GM23248 (cell line): Measurements from ENCODE around the gene TBX6. TPM values are rescaled to one million over a fixed set of nuclear protein-coding genes. Genes with fewer than 3 reads are reported as not detected.

Source experiments
- DNase-seq: peaks from one replicate; pipeline ENCODE4 v3.0.0-alpha.2; 2015
- H2AFZ ChIP-seq: fragments of 200-600 bp; sonication (generic); 2 replicates; pipeline ENCODE4 v1.6.1; 2016; ENCODE audit warnings: antibody characterized with exemption
- H3F3A ChIP-seq: fragments of 200-600 bp; sonication (generic); 2 replicates; pipeline ENCODE4 v1.6.1; 2016; ENCODE audit warnings: mild to moderate bottlenecking, antibody characterized with exemption, mixed run types; ENCODE audit not compliant: insufficient read depth
- H3K27ac ChIP-seq: fragments of 200-600 bp; sonication (generic); 2 replicates; pipeline ENCODE4 v1.5.1; 2016; ENCODE audit warnings: mild to moderate bottlenecking
- H3K27me3 ChIP-seq: fragments of 200-600 bp; sonication (generic); replicated peaks from 2 replicates; pipeline ENCODE4 v1.6.1; 2016; ENCODE audit warnings: mild to moderate bottlenecking; ENCODE audit not compliant: insufficient read depth
- H3K36me3 ChIP-seq: fragments of 200-600 bp; sonication (generic); 2 replicates; pipeline ENCODE4 v1.6.1; 2016; ENCODE audit warnings: low read depth, mild to moderate bottlenecking
- H3K4me1 ChIP-seq: fragments of 200-600 bp; sonication (generic); 2 replicates; pipeline ENCODE4 v1.6.1; 2016; ENCODE audit warnings: mild to moderate bottlenecking; ENCODE audit not compliant: insufficient read depth
- H3K4me2 ChIP-seq: fragments of 200-600 bp; sonication (generic); one replicate; pipeline ENCODE4 v1.6.1; 2016; ENCODE audit warnings: mild to moderate bottlenecking; ENCODE audit not compliant: unreplicated experiment
- H3K4me3 ChIP-seq: fragments of 200-600 bp; sonication (generic); 2 replicates; pipeline ENCODE4 v1.5.1; 2016; ENCODE audit warnings: mild to moderate bottlenecking
- H3K79me2 ChIP-seq: fragments of 200-600 bp; sonication (generic); 2 replicates; pipeline ENCODE4 v1.6.1; 2016; ENCODE audit warnings: mild to moderate bottlenecking; ENCODE audit not compliant: insufficient read depth
- H3K9ac ChIP-seq: fragments of 200-600 bp; sonication (generic); 2 replicates; pipeline ENCODE4 v1.6.1; 2016; ENCODE audit warnings: mild to moderate bottlenecking
- H3K9me2 ChIP-seq: fragments of 200-600 bp; sonication (generic); 2 replicates; pipeline ENCODE4 v1.6.1; 2016; ENCODE audit warnings: mixed run types, mild to moderate bottlenecking, moderate library complexity; ENCODE audit not compliant: insufficient read depth
- H3K9me3 ChIP-seq: fragments of 200-600 bp; sonication (generic); one replicate; pipeline ENCODE4 v1.6.1; 2017; ENCODE audit warnings: low read depth
- H4K20me1 ChIP-seq: fragments of 200-600 bp; sonication (generic); 2 replicates; pipeline ENCODE4 v1.6.0; 2016; ENCODE audit not compliant: insufficient read depth
- EZH2 ChIP-seq: fragments of 200-600 bp; sonication (generic); IDR thresholded peaks from 2 replicates; pipeline ENCODE4 v1.6.1; 2018; ENCODE audit warnings: antibody characterized with exemption, mild to moderate bottlenecking; ENCODE audit not compliant: insufficient read depth, poor library complexity, severe bottlenecking
- EZH2phosphoT487 ChIP-seq: fragments of 200-600 bp; sonication (generic); IDR thresholded peaks from 2 replicates; pipeline ENCODE4 v1.6.1; 2018; ENCODE audit warnings: antibody characterized with exemption, moderate library complexity, mild to moderate bottlenecking, low read depth; ENCODE audit not compliant: insufficient read depth
- WGBS, 2 experiments: methylation state at CpG; one replicate each; pipeline ENCODE4 v1.1.6; 2015 to 2017; ENCODE audit warnings: low lambda C conversion rate in 2 of 2, low coverage in 1 of 2; ENCODE audit errors: missing lambda C conversion rate in 2 of 2; 5-methylcytosine and 5-hydroxymethylcytosine counted together
- in situ Hi-C: fragments of 300-500 bp; cut with MboI; formaldehyde crosslinking; loops from 2 replicates; pipeline ENCODE4 v1.15.0; 2020
- polyA plus RNA-seq: library from polyadenylated mRNA; unstranded; fragments of >200 nt; fragmentation: Nextera tagmentation; extraction: Ambion mirVana; gene quantifications from 2 replicates; pipeline ENCODE4 v1.2.1, GENCODE V29; 2016
- total RNA-seq: library from RNA; depleted of rRNA; stranded (reverse); fragments of >200 nt; shearing (Covaris generic); gene quantifications from 2 replicates; pipeline ENCODE4 v1.2.3, GENCODE V29; 2014

Gene TBX6
- total and polyA plus RNA-seq, 2 experiments from 2014 or later = 0.11 to 0.20 TPM

DNA sequence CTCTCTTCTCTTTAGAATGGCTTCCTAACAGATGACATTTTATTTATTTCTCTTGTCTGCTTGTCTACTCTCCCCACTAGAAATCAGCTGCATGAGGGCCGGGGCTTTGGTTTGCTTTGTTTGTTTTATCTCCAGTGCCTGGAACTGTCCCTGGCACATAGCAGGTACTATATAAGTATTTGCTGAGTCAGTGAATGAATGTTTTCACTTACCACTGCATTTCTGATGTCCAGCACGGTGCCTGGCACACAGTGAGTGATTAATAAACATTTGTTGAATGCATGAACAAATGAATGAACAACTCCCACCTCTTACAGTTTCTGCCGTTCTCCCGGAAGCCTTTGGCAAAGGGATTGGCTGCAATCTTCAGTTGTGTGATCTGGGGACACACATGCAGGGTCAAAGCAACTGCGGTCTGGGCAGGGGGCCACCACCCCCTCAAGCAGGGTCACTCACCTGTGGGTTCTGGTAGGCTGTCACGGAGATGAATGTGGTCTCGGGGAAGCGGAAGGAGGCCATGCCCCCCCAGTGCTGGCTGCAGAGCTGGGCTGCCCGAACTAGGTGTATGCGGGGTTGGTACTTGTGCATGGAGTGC, 3.4 kb downstream of the TBX6 start:
- in situ Hi-C loops = no loop called here
- Histone ChIP-seq H4K20me1 (no peaks in the 10 kb centered on the region), H3K79me2 (0 out of 2 replicates have a peak, but pooled peaks cover under 1% of the 10 kb centered on the region), H3K9me3 (no peaks in the 10 kb centered on the region), H3F3A (peaks cover 49% of the 10 kb centered on the region), H3K9ac (no peak overlapping the region), H3K4me3 (no peak overlapping the region), H2AFZ (no peak overlapping the region), H3K4me1 (peaks cover 18% of the 10 kb centered on the region), H3K4me2 (no peak overlapping the region), H3K36me3 (peaks cover 3% of the 10 kb centered on the region; the same call in 1 of the 2 replicates), H3K9me2 (no peaks in the 10 kb centered on the region), H3K27me3 (no peaks in the 10 kb centered on the region), H3K27ac (no peak overlapping the region)
- WGBS, 2 experiments = 70 to 78% methylated on average over 10 of the region's 10 CpGs
- TF ChIP-seq EZH2phosphoT487 (no peak), EZH2 (no peak)
- no peak for DNase-seq

DNA sequence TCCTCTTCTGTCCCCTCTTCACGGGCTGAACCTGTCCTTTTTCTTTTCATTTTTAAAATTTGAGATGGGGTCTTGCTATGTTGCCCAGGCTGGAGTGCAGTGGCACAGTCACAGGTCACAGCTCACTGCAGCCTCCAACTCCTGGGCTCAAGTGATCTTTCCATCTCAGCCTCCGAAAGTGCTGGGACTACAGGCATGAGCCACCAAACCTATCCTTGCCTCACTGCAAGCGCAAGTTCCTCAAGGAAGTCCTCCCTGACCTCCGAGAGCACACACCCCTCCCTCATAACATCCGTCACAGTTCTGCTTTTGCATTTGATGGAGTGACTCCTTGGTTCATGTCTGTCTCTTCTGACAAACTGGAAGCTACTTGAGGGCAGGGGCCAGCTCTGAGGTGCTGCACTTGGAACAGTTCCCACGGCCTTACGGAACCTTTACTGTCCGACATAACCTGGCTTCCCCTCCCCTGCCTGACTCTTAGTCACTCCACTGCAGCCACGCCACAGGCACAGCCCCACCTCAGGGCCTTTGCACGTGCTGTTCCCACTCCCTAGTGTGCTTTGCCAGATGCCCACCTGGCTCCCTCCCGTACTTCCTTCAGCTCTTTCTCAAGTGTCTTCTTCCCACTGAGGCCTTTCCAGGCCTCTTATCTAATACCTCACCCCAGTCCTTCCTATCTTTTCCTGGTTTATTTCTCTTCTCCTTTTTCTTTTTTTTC, 4.4 kb downstream of the TBX6 start:
- H3K4me3 ChIP-seq = no peak overlapping the region
- no peak for DNase-seq
- no peak for TF ChIP-seq EZH2
- TF ChIP-seq EZH2phosphoT487 = no peak
- peaks cover 40% of the 10 kb centered on the region for H3F3A ChIP-seq
- H4K20me1 ChIP-seq = no peaks in the 10 kb centered on the region
- no peak overlapping the region for H3K4me2 ChIP-seq
- no peaks in the 10 kb centered on the region for H3K9me3 ChIP-seq
- no peaks in the 10 kb centered on the region for H3K9me2 ChIP-seq
- no peak overlapping the region for H3K27ac ChIP-seq
- in situ Hi-C loops = no loop called here
- H3K79me2 ChIP-seq = peaks cover 10% of the 10 kb centered on the region
- no peak overlapping the region for H2AFZ ChIP-seq
- 83 to 86% methylated on average over 11 of the region's 11 CpGs for WGBS, 2 experiments
- peaks cover 5% of the 10 kb centered on the region; the same call in 1 of the 2 replicates for H3K36me3 ChIP-seq
- no peaks in the 10 kb centered on the region for H3K27me3 ChIP-seq
- H3K4me1 ChIP-seq = peaks cover 18% of the 10 kb centered on the region
- no peak overlapping the region for H3K9ac ChIP-seq

- H3F3A ChIP-seq = peaks cover 40% of the 10 kb centered on the region
- H3K4me2 ChIP-seq = no peak overlapping the region
- H3K79me2 ChIP-seq = peaks cover 19% of the 10 kb centered on the region
- no peaks in the 10 kb centered on the region for H4K20me1 ChIP-seq
- H3K36me3 ChIP-seq = peaks cover 5% of the 10 kb centered on the region; the same call in 1 of the 2 replicates
- no peaks in the 10 kb centered on the region for H3K9me2 ChIP-seq
- in situ Hi-C loops = no loop called here
- H3K27me3 ChIP-seq = no peaks in the 10 kb centered on the region
- no peak overlapping the region for H2AFZ ChIP-seq
- H3K27ac ChIP-seq = no peak overlapping the region
- 71 to 72% methylated on average over 24 to 27 of the region's 27 CpGs for WGBS, 2 experiments
- H3K4me1 ChIP-seq = peaks cover 14% of the 10 kb centered on the region
- H3K9ac ChIP-seq = no peak overlapping the region
- no peak for DNase-seq
- TF ChIP-seq EZH2 (no peak), EZH2phosphoT487 (no peak)
- H3K4me3 ChIP-seq = no peak overlapping the region
- H3K9me3 ChIP-seq = no peaks in the 10 kb centered on the region
Measured at GRCh38 chr16:30086291-30087140, 5.2 kb downstream of the TBX6 start.

DNA sequence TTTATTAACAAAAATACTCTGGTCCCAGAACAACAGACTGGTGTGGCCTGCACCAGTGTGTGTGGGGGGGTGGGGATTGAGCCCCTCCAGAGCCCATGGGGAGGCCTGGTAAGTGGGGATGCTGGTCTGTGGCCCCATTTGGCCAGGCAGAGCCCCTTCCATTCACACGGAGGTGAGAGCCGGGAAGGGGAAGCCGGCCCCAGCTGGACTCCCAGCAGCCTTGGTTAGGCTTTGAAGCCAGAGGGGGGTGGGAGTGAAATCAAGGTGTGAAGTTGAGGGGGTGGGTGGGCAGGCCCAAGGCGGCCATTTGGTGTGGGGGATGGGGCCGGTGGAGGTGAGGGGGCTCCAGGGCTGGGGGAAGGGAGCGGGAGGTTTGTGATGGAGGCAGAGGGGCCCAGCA, 5.9 kb downstream of the TBX6 start:
- 0 out of 2 replicates have a peak overlapping the region, but pooled peaks have one; percentile 7 for H3K9ac ChIP-seq
- peaks cover 12% of the 10 kb centered on the region; the same call in 1 of the 2 replicates for H3K36me3 ChIP-seq
- 80 to 88% methylated on average over 5 to 6 of the region's 6 CpGs for WGBS, 2 experiments
- H3K4me3 ChIP-seq = no peak overlapping the region
- H3K4me2 ChIP-seq = no peak overlapping the region
- H3K27me3 ChIP-seq = no peaks in the 10 kb centered on the region
- H3K79me2 ChIP-seq = peaks cover 26% of the 10 kb centered on the region
- H3K9me3 ChIP-seq = no peaks in the 10 kb centered on the region
- no peak for TF ChIP-seq EZH2phosphoT487
- no peak for TF ChIP-seq EZH2
- DNase-seq = no peak
- H3K4me1 ChIP-seq = peaks cover 14% of the 10 kb centered on the region
- in situ Hi-C loops = no loop called here
- H3K9me2 ChIP-seq = no peaks in the 10 kb centered on the region
- no peak overlapping the region for H3K27ac ChIP-seq
- H2AFZ ChIP-seq = no peak overlapping the region
- H3F3A ChIP-seq = peaks cover 40% of the 10 kb centered on the region
- H4K20me1 ChIP-seq = no peaks in the 10 kb centered on the region
